ENCODE measurements around the gene LSP1.

GRCh38 chr11:1863352-1864216 is 10.7 kb downstream of the LSP1 start:
- TF ChIP-seq CTCF (conservative IDR thresholded peaks at IDR 0.05) (no peak), ZFX (IDR thresholded peaks at IDR 0.05) (no peak)
